Liver (tissue), 9 donors: ENCODE measurements around the gene KLHDC10. TPM values are rescaled to one million over a fixed set of nuclear protein-coding genes. Genes with fewer than 3 reads are reported as not detected.

ENCODE experiments used
- DNase-seq: peaks from one replicate; pipeline ENCODE4 v3.0.0-alpha.2; 2017; ENCODE audit warnings: low spot score
- H3K27ac ChIP-seq, 2 donors: one replicate each; pipeline ENCODE4 v1.7.0; 2013; ENCODE audit warnings: inconsistent platforms in 2 of 2, low read length in 2 of 2, control low read depth in 1 of 2, low read depth in 1 of 2, mild to moderate bottlenecking in 1 of 2
- H3K27me3 ChIP-seq, 4 donors: one replicate each; pipeline versions ENCODE4 v1.6.1 to v1.7.0; 2013; ENCODE audit warnings: low read length in 3 of 4, inconsistent platforms in 1 of 4, mild to moderate bottlenecking in 1 of 4, moderate library complexity in 1 of 4; ENCODE audit not compliant: control insufficient read depth in 4 of 4, insufficient read depth in 4 of 4
- H3K36me3 ChIP-seq, 4 donors: one replicate each; pipeline versions ENCODE4 v1.6.1 to v1.7.0; 2013; ENCODE audit warnings: low read length in 3 of 4, mild to moderate bottlenecking in 3 of 4, low read depth in 1 of 4, moderate library complexity in 1 of 4; ENCODE audit not compliant: control insufficient read depth in 4 of 4, insufficient read depth in 3 of 4
- H3K4me1 ChIP-seq, 4 donors: one replicate each; pipeline versions ENCODE4 v1.6.1 to v1.7.0; 2013; ENCODE audit warnings: low read length in 3 of 4, mild to moderate bottlenecking in 3 of 4, moderate library complexity in 1 of 4; ENCODE audit not compliant: control insufficient read depth in 4 of 4, insufficient read depth in 4 of 4
- H3K4me3 ChIP-seq, 3 donors: one replicate each; pipeline versions ENCODE4 v1.6.1 to v1.7.0; 2013; ENCODE audit warnings: low read length in 3 of 3, control low read depth in 1 of 3, low read depth in 1 of 3, mild to moderate bottlenecking in 1 of 3
- H3K9ac ChIP-seq, 2 donors: one replicate each; pipeline ENCODE4 v1.7.0; 2013; ENCODE audit warnings: low read length in 2 of 2, mild to moderate bottlenecking in 2 of 2, moderate library complexity in 2 of 2, control low read depth in 1 of 2, low read depth in 1 of 2
- H3K9me3 ChIP-seq, 4 donors: one replicate each; pipeline versions ENCODE4 v1.6.1 to v1.7.0; 2013; ENCODE audit warnings: low read length in 3 of 4; ENCODE audit not compliant: control insufficient read depth in 4 of 4
- EGR1 ChIP-seq, 2 donors: IDR thresholded peaks; 2 replicates each; pipeline ENCODE4 v1.6.1; 2016 to 2018; ENCODE audit warnings: antibody characterized with exemption in 2 of 2, low read depth in 2 of 2
- FOXA2 ChIP-seq: IDR thresholded peaks from 2 replicates; pipeline ENCODE4 v1.6.1; 2016; ENCODE audit warnings: antibody characterized with exemption
- GABPA ChIP-seq, 2 donors: IDR thresholded peaks in 1 of 2; conservative IDR thresholded peaks in 1 of 2; 2 replicates each; pipeline ENCODE4 v1.6.1; 2016; ENCODE audit warnings: antibody characterized with exemption in 2 of 2, mild to moderate bottlenecking in 1 of 2, moderate library complexity in 1 of 2
- HNF4A ChIP-seq, 2 donors: conservative IDR thresholded peaks; 2 replicates each; pipeline ENCODE4 v1.6.1; 2016; ENCODE audit warnings: antibody characterized with exemption in 2 of 2, mild to moderate bottlenecking in 2 of 2
- HNF4G ChIP-seq: IDR thresholded peaks from 2 replicates; pipeline ENCODE4 v1.6.1; 2016; ENCODE audit warnings: antibody characterized with exemption
- JUND ChIP-seq, 2 donors: IDR thresholded peaks; 2 replicates each; pipeline ENCODE4 v1.6.1; 2016; ENCODE audit warnings: antibody characterized with exemption in 2 of 2
- RAD21 ChIP-seq, 2 donors: IDR thresholded peaks; 2 replicates each; pipeline ENCODE4 v1.6.1; 2016; ENCODE audit warnings: antibody characterized with exemption in 2 of 2, mild to moderate bottlenecking in 2 of 2
- RXRA ChIP-seq, 2 donors: IDR thresholded peaks; 2 replicates each; pipeline ENCODE4 v1.6.1; 2017 to 2018; ENCODE audit warnings: antibody characterized with exemption in 2 of 2, mild to moderate bottlenecking in 1 of 2
- SP1 ChIP-seq: IDR thresholded peaks from 2 replicates; pipeline ENCODE4 v1.6.1; 2018; ENCODE audit warnings: antibody characterized with exemption, mild to moderate bottlenecking
- TAF1 ChIP-seq: conservative IDR thresholded peaks from 2 replicates; pipeline ENCODE4 v1.6.1; 2016; ENCODE audit warnings: antibody characterized with exemption, mild to moderate bottlenecking
- YY1 ChIP-seq: IDR thresholded peaks from 2 replicates; pipeline ENCODE4 v1.6.1; 2016; ENCODE audit warnings: antibody characterized with exemption, mild to moderate bottlenecking
- WGBS: extraction: QIAGEN DNeasy Blood & Tissue Kit; methylation state at CpG from one replicate; pipeline ENCODE4 v1.1.7; 2013; 5-methylcytosine and 5-hydroxymethylcytosine counted together
- polyA plus RNA-seq, 2 donors: library from polyadenylated mRNA; stranded (reverse) in 1 of 2; unstranded in 1 of 2; fragments of 200-250 nt in 1 of 2; fragments of >200 nt in 1 of 2; fragmentation: Nextera tagmentation in 1 of 2; extraction: Ambion mirVana in 1 of 2; gene quantifications; one replicate each; pipeline versions ENCODE4 v1.2.1 to v1.2.3, GENCODE V29; 2013 to 2015
- total RNA-seq, 2 donors: library from RNA; depleted of rRNA; stranded (reverse); fragments of >200 nt; gene quantifications; one replicate each; pipeline ENCODE4 v1.2.3, GENCODE V29; 2014
- TF ChIP-seq, protein P1 (sequence below): IDR thresholded peaks from 2 replicates; pipeline ENCODE4 v1.6.1; 2016; ENCODE audit warnings: antibody characterized with exemption
- TF ChIP-seq, protein P2 (sequence below): IDR thresholded peaks from 2 replicates; pipeline ENCODE4 v1.6.1; 2016; ENCODE audit warnings: antibody characterized with exemption
- TF ChIP-seq, protein P3 (sequence below): fragments of 150-350 bp; IDR thresholded peaks from 2 replicates; pipeline ENCODE4 v1.5.1; 2017; ENCODE audit warnings: improper control_type of control experiment, low read depth, low read length; ENCODE audit not compliant: missing input control
- TF ChIP-seq, protein P4 (sequence below): IDR thresholded peaks from 2 replicates; pipeline ENCODE4 v1.6.1; 2016; ENCODE audit warnings: antibody characterized with exemption, mild to moderate bottlenecking
- TF ChIP-seq, protein P5 (sequence below): IDR thresholded peaks from 2 replicates; pipeline ENCODE4 v1.6.1; 2016; ENCODE audit warnings: antibody characterized with exemption
- donor health status: healthy.
- donor health status: healthy.
- donor health status: healthy.
- donor health status: healthy.
- donor health status: healthy.

The KLHDC10 gene
- total and polyA plus RNA-seq, 4 donors, result 10.8 to 31.2 (median 17.4) TPM

DNA sequence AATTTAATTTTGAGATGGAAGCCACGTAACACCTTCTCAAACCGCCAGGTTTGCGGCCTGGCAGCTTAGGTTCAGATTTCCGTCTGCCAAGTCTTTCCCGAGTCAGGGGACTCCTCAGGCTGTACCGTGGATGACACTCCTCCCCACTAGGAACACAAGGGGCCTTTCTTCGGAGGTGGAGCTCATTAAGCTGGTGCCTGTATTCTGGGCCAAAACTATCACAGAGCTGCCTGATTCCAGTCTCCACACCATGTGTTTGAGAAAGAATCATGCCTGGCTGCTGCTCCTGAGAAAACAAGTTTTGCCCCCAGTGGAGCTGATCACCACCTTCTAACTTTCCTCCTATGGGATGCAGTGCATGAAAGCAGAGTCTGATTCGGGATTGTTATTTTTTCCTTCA is 90.1 kb downstream of the KLHDC10 start (continued):
- TF ChIP-seq RXRA (IDR thresholded peaks at IDR 0.05), result no peak
- TF ChIP-seq HNF4A (conservative IDR thresholded peaks at IDR 0.05), result no peak
- no peak for TF ChIP-seq GABPA (IDR thresholded peaks at IDR 0.05 in 1 of 2, conservative IDR thresholded peaks at IDR 0.05 in 1 of 2)
- no peak for TF ChIP-seq YY1

DNA sequence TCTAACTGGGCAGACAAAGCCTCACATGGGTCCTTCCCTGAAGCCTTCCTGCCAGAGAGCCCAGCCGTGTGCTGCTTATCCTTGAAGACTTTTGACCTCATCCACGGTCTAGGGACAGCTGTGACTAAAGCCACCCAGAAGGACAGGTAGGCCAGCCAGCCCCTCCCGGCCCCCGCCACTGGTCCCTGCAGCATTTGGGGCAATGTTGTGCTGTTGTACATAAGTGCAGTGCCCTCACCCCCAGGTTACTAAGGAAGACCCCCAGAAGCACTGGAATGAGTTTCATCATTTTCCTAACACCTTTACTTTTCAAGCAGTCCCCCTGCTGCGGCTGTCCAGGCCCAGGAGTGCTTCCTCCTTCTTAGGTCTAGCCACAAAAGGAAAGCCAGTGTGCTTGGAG is 91.9 kb downstream of the KLHDC10 start:
- Histone ChIP-seq H3K36me3 (peaks cover 9 to 44% (median 12%) of the 10 kb centered on the region in 4 donors), H3K9me3 (no peaks in the 10 kb centered on the region), H3K9ac (no peak overlapping the region), H3K27ac (no peak overlapping the region), H3K27me3 (no peaks in the 10 kb centered on the region), H3K4me3 (no peak overlapping the region), H3K4me1 (no peaks in the 10 kb centered on the region)
- no peak for TF ChIP-seq HNF4A (conservative IDR thresholded peaks at IDR 0.05)
- TF ChIP-seq, protein P1, sequence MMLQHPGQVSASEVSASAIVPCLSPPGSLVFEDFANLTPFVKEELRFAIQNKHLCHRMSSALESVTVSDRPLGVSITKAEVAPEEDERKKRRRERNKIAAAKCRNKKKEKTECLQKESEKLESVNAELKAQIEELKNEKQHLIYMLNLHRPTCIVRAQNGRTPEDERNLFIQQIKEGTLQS, result no peak
- DNase-seq, result no peak
- WGBS, result 96% methylated on average over 5 of the region's 5 CpGs

DNA sequence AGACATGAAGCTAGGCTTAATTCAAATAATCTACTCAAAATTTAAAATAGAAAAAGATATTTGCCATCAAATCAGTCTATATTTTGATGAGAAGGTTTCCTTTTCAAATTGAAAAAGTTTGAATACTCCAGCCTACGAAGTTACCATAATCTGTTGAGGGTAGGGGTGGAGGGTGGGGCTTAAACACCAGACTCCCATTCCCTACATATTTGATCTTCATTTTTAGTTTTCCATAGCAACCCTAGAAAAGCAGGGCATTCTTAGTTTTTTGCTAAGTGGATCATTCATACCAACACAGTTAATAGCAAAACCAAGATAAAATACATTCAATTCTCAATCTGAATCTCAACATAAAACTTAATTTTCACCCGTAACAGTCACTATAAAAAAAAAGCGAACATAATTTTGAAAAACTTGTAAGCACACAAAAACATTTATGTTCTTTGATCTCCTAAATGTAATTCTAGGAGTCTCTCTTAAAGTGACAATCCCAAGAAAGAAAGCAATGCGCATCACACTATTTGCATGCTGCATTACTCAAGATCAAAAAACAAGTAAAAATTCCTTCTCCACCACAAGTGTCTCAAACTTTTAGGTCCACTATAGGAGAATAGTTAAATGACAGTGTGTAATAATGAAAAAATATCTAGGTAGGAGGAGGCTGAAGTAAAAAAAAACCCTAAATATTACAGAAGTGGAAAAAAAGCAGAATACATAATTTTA is 104.1 kb downstream of the KLHDC10 start:
- Histone ChIP-seq H3K27ac (no peak overlapping the region), H3K36me3 (peaks cover 5 to 25% (median 19%) of the 10 kb centered on the region in 4 donors), H3K4me1 (peaks cover 0 to 4% (median 3%) of the 10 kb centered on the region in 4 donors), H3K27me3 (no peaks in the 10 kb centered on the region), H3K9me3 (no peaks in the 10 kb centered on the region), H3K9ac (no peak overlapping the region), H3K4me3 (no peak overlapping the region)
- TF ChIP-seq RXRA (IDR thresholded peaks at IDR 0.05), result no peak
- TF ChIP-seq, protein P2, sequence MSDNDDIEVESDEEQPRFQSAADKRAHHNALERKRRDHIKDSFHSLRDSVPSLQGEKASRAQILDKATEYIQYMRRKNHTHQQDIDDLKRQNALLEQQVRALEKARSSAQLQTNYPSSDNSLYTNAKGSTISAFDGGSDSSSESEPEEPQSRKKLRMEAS, result no peak
- DNase-seq, result no peak
- 96% methylated on average over 4 of the region's 4 CpGs for WGBS

DNA sequence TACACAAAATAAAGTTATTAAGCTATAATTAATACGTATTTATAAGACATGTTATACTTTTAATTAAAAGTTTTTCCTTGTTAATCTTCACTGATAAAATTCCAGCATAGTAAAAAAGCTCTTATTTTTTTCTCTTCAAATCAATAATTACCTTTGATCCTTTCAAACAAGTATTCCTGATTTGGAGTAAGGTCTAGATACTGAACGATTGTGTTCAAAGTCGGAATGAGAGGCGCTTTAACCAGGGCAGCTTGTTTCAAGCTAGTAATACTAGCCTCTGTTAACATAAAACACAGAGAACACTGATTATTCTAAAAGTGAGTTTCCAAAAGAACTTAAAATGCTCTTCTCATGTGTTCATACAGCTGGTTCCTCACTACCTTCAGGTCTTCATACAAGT is 107.9 kb downstream of the KLHDC10 start:
- Histone ChIP-seq H3K27me3 (no peaks in the 10 kb centered on the region), H3K27ac (no peak overlapping the region), H3K9ac (no peak overlapping the region), H3K4me3 (no peak overlapping the region), H3K9me3 (no peaks in the 10 kb centered on the region), H3K4me1 (peaks cover 0 to 4% (median 3%) of the 10 kb centered on the region in 4 donors), H3K36me3 (peaks cover 4 to 20% (median 14%) of the 10 kb centered on the region in 4 donors)
- DNase-seq, result no peak
- TF ChIP-seq JUND (IDR thresholded peaks at IDR 0.05) (no peak), RXRA (IDR thresholded peaks at IDR 0.05) (no peak), FOXA2 (no peak), SP1 (peak; percentile 43), EGR1 (IDR thresholded peaks at IDR 0.05; ENCODE audit: low read depth in 2 of 2) (no peak), HNF4A (conservative IDR thresholded peaks at IDR 0.05) (peak; percentile 68 to 82), TAF1 (peak; percentile 16), HNF4G (no peak), GABPA (IDR thresholded peaks at IDR 0.05 in 1 of 2, conservative IDR thresholded peaks at IDR 0.05 in 1 of 2) (no peak), YY1 (no peak), RAD21 (IDR thresholded peaks at IDR 0.05) (no peak)
- TF ChIP-seq, protein P3, sequence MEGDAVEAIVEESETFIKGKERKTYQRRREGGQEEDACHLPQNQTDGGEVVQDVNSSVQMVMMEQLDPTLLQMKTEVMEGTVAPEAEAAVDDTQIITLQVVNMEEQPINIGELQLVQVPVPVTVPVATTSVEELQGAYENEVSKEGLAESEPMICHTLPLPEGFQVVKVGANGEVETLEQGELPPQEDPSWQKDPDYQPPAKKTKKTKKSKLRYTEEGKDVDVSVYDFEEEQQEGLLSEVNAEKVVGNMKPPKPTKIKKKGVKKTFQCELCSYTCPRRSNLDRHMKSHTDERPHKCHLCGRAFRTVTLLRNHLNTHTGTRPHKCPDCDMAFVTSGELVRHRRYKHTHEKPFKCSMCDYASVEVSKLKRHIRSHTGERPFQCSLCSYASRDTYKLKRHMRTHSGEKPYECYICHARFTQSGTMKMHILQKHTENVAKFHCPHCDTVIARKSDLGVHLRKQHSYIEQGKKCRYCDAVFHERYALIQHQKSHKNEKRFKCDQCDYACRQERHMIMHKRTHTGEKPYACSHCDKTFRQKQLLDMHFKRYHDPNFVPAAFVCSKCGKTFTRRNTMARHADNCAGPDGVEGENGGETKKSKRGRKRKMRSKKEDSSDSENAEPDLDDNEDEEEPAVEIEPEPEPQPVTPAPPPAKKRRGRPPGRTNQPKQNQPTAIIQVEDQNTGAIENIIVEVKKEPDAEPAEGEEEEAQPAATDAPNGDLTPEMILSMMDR, result no peak
- TF ChIP-seq, protein P1, result no peak
- TF ChIP-seq, protein P4, sequence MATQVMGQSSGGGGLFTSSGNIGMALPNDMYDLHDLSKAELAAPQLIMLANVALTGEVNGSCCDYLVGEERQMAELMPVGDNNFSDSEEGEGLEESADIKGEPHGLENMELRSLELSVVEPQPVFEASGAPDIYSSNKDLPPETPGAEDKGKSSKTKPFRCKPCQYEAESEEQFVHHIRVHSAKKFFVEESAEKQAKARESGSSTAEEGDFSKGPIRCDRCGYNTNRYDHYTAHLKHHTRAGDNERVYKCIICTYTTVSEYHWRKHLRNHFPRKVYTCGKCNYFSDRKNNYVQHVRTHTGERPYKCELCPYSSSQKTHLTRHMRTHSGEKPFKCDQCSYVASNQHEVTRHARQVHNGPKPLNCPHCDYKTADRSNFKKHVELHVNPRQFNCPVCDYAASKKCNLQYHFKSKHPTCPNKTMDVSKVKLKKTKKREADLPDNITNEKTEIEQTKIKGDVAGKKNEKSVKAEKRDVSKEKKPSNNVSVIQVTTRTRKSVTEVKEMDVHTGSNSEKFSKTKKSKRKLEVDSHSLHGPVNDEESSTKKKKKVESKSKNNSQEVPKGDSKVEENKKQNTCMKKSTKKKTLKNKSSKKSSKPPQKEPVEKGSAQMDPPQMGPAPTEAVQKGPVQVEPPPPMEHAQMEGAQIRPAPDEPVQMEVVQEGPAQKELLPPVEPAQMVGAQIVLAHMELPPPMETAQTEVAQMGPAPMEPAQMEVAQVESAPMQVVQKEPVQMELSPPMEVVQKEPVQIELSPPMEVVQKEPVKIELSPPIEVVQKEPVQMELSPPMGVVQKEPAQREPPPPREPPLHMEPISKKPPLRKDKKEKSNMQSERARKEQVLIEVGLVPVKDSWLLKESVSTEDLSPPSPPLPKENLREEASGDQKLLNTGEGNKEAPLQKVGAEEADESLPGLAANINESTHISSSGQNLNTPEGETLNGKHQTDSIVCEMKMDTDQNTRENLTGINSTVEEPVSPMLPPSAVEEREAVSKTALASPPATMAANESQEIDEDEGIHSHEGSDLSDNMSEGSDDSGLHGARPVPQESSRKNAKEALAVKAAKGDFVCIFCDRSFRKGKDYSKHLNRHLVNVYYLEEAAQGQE, result no peak
- TF ChIP-seq, protein P2, result no peak
- TF ChIP-seq, protein P5, sequence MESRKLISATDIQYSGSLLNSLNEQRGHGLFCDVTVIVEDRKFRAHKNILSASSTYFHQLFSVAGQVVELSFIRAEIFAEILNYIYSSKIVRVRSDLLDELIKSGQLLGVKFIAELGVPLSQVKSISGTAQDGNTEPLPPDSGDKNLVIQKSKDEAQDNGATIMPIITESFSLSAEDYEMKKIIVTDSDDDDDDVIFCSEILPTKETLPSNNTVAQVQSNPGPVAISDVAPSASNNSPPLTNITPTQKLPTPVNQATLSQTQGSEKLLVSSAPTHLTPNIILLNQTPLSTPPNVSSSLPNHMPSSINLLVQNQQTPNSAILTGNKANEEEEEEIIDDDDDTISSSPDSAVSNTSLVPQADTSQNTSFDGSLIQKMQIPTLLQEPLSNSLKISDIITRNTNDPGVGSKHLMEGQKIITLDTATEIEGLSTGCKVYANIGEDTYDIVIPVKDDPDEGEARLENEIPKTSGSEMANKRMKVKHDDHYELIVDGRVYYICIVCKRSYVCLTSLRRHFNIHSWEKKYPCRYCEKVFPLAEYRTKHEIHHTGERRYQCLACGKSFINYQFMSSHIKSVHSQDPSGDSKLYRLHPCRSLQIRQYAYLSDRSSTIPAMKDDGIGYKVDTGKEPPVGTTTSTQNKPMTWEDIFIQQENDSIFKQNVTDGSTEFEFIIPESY, result no peak
- WGBS, result 37% methylated on average over 4 of the region's 4 CpGs
